IMR-90 (cell line): ENCODE results near the gene PRR19. TPM values are rescaled to one million over a fixed set of nuclear protein-coding genes. Genes with fewer than 3 reads are reported as not detected.

Experiments used
- ATAC-seq: fragments of 200-7000 bp; cut with Tn5 transposase; 2 replicates; pipeline ENCODE4 v1.9.1; 2020; ENCODE audit warnings: low read depth, mild to moderate bottlenecking, moderate library complexity
- BruUV-seq: library from RNA; stranded (reverse); fragments of 400-500 nt; replicated peaks from 2 replicates; lab custom pipeline; 2021; lab: Mats Ljungman, UMichigan
- CTCF ChIA-PET: fragments of 300-600 bp; formaldehyde crosslinking; extraction: SDS; loops from one replicate; lab custom pipeline; 2021; ENCODE audit warnings: antibody characterized with exemption; lab: Yijun Ruan, JAX
- POLR2A ChIA-PET: fragments of 300-600 bp; sonication (Branson Sonifier 250); formaldehyde crosslinking; loops from one replicate; lab custom pipeline; 2022; ENCODE audit warnings: antibody characterized with exemption; ENCODE audit not compliant: unreplicated experiment; lab: Charles Lee
- DNase-seq: peaks from one replicate; pipeline ENCODE4 v3.0.0; 2013
- H2AFZ ChIP-seq: replicated peaks from 2 replicates; pipeline ENCODE3; 2013; ENCODE audit warnings: low read length, mild to moderate bottlenecking; ENCODE audit not compliant: poor library complexity
- H2AK5ac ChIP-seq: 2 replicates; pipeline ENCODE4 v1.6.1; 2013; ENCODE audit warnings: low read depth, low read length, inconsistent platforms
- H2AK9ac ChIP-seq: replicated peaks from 2 replicates; pipeline ENCODE3; 2013; ENCODE audit warnings: mild to moderate bottlenecking, low read depth, low read length, moderate library complexity; ENCODE audit not compliant: poor library complexity
- H2BK120ac ChIP-seq: 2 replicates; pipeline ENCODE4 v1.6.1; 2013; ENCODE audit warnings: low read depth, low read length, inconsistent platforms
- H2BK15ac ChIP-seq: 3 replicates; pipeline ENCODE4 v1.6.1; 2013; ENCODE audit warnings: low read depth, low read length, inconsistent platforms
- H2BK20ac ChIP-seq: 2 replicates; pipeline ENCODE4 v1.6.1; 2013; ENCODE audit warnings: low read depth, mild to moderate bottlenecking, inconsistent platforms, low read length, moderate library complexity
- H2BK5ac ChIP-seq: 2 replicates; pipeline ENCODE4 v1.6.1; 2013; ENCODE audit warnings: mild to moderate bottlenecking, low read depth, low read length, inconsistent platforms; ENCODE audit not compliant: poor library complexity, severe bottlenecking
- H3K14ac ChIP-seq: replicated peaks from 2 replicates; pipeline ENCODE4 v1.6.1; 2013; ENCODE audit warnings: low read depth, low read length, inconsistent platforms
- H3K18ac ChIP-seq: 2 replicates; pipeline ENCODE4 v1.6.1; 2013; ENCODE audit warnings: low read depth, low read length, control low read depth
- H3K23ac ChIP-seq: 2 replicates; pipeline ENCODE4 v1.6.1; 2013; ENCODE audit warnings: low read depth, low read length, inconsistent platforms
- H3K27ac ChIP-seq: 2 replicates; pipeline ENCODE4 v1.5.1; 2013; ENCODE audit warnings: mild to moderate bottlenecking, control low read depth, low read length; ENCODE audit not compliant: insufficient read depth
- H3K27me3 ChIP-seq: 2 replicates; pipeline ENCODE4 v1.6.1; 2013; ENCODE audit warnings: low read length; ENCODE audit not compliant: control insufficient read depth, insufficient read depth
- H3K36me3 ChIP-seq: 2 replicates; pipeline ENCODE4 v1.6.1; 2013; ENCODE audit warnings: low read length, mixed read lengths; ENCODE audit not compliant: control insufficient read depth, insufficient read depth
- H3K4ac ChIP-seq: 2 replicates; pipeline ENCODE4 v1.6.1; 2013; ENCODE audit warnings: low read depth, low read length, inconsistent platforms
- H3K4me1 ChIP-seq: 2 replicates; pipeline ENCODE4 v1.6.1; 2013; ENCODE audit warnings: low read length, mixed read lengths; ENCODE audit not compliant: control insufficient read depth, insufficient read depth
- H3K4me2 ChIP-seq: 2 replicates; pipeline ENCODE4 v1.6.1; 2013; ENCODE audit warnings: low read depth, mild to moderate bottlenecking, control low read depth, low read length, moderate library complexity
- H3K4me3 ChIP-seq: 2 replicates; pipeline ENCODE4 v1.5.1; 2013; ENCODE audit warnings: low read depth, mild to moderate bottlenecking, control low read depth, low read length, moderate library complexity; ENCODE audit not compliant: insufficient read depth
- H3K56ac ChIP-seq: 2 replicates; pipeline ENCODE4 v1.6.1; 2013; ENCODE audit warnings: low read length, inconsistent platforms; ENCODE audit not compliant: insufficient read depth; ENCODE audit errors: extremely low read depth
- H3K79me1 ChIP-seq, 2 experiments: 2 replicates each; pipeline ENCODE4 v1.6.1; 2013; ENCODE audit warnings: low read length in 2 of 2, inconsistent platforms in 1 of 2, low read depth in 1 of 2
- H3K9ac ChIP-seq: 2 replicates; pipeline ENCODE4 v1.6.1; 2013; ENCODE audit warnings: low read depth, low read length, control low read depth
- H3K9me1 ChIP-seq: 2 replicates; pipeline ENCODE4 v1.6.1; 2013; ENCODE audit warnings: low read length, inconsistent platforms; ENCODE audit not compliant: insufficient read depth
- H3K9me3 ChIP-seq: 2 replicates; pipeline ENCODE4 v1.6.1; 2013; ENCODE audit warnings: low read length; ENCODE audit not compliant: control insufficient read depth, insufficient read depth
- H4K20me1 ChIP-seq: 2 replicates; pipeline ENCODE4 v1.6.1; 2013; ENCODE audit warnings: low read length, inconsistent platforms; ENCODE audit not compliant: insufficient read depth
- H4K5ac ChIP-seq: 2 replicates; pipeline ENCODE4 v1.6.1; 2013; ENCODE audit warnings: mild to moderate bottlenecking, low read depth, low read length, control low read depth
- H4K8ac ChIP-seq, 2 experiments: 2 replicates each; pipeline ENCODE4 v1.6.1; 2013; ENCODE audit warnings: low read depth in 2 of 2, low read length in 2 of 2, control low read depth in 1 of 2, inconsistent platforms in 1 of 2
- H4K91ac ChIP-seq: 2 replicates; pipeline ENCODE4 v1.6.1; 2013; ENCODE audit warnings: low read depth, low read length, inconsistent platforms; ENCODE audit not compliant: insufficient read depth
- BHLHE40 ChIP-seq: fragments of 150-350 bp; IDR thresholded peaks from 2 replicates; pipeline ENCODE4 v1.6.1; 2016; ENCODE audit warnings: mild to moderate bottlenecking, low read depth, low read length
- CEBPB ChIP-seq: IDR thresholded peaks from 2 replicates; pipeline ENCODE4 v1.6.1; 2012; ENCODE audit warnings: low read depth, low read length, improper control_type of control experiment
- CHD1 ChIP-seq: IDR thresholded peaks from 2 replicates; pipeline ENCODE4 v1.6.1; 2012; ENCODE audit warnings: low read depth, low read length, improper control_type of control experiment
- FOS ChIP-seq: fragments of 150-350 bp; IDR thresholded peaks from 2 replicates; pipeline ENCODE4 v1.6.1; 2016; ENCODE audit warnings: low read depth, low read length
- MAFK ChIP-seq: IDR thresholded peaks from 2 replicates; pipeline ENCODE4 v1.6.1; 2012; ENCODE audit warnings: low read depth, low read length, improper control_type of control experiment
- MAZ ChIP-seq: IDR thresholded peaks from 2 replicates; pipeline ENCODE4 v1.6.1; 2012; ENCODE audit warnings: low read depth, mild to moderate bottlenecking, low read length, improper control_type of control experiment, moderate library complexity, borderline replicate concordance
- MXI1 ChIP-seq: IDR thresholded peaks from 2 replicates; pipeline ENCODE4 v1.6.1; 2012; ENCODE audit warnings: low read depth, mild to moderate bottlenecking, low read length, moderate library complexity, borderline replicate concordance
- POLR2A ChIP-seq: IDR thresholded peaks from 2 replicates; pipeline ENCODE4 v1.6.1; 2012; ENCODE audit warnings: mild to moderate bottlenecking, low read depth, low read length
- RAD21 ChIP-seq: IDR thresholded peaks from 2 replicates; pipeline ENCODE4 v1.6.1; 2012; ENCODE audit warnings: low read length, improper control_type of control experiment
- SMC3 ChIP-seq: fragments of 150-350 bp; IDR thresholded peaks from 2 replicates; pipeline ENCODE4 v1.6.1; 2016; ENCODE audit warnings: low read depth, mild to moderate bottlenecking, antibody characterized with exemption, low read length, moderate library complexity
- WGBS, 2 experiments: methylation state at CpG; one replicate each; pipeline versions ENCODE4 v1.1.5 to v1.1.7; 2013; ENCODE audit warnings: missing lambda C conversion rate in 2 of 2; ENCODE audit not compliant: insufficient read length in 1 of 2; ENCODE audit errors: extremely low coverage in 2 of 2; 5-methylcytosine and 5-hydroxymethylcytosine counted together
- dilution Hi-C: fragments of 300-500 bp; cut with HindIII; formaldehyde crosslinking; loops from one replicate; pipeline ENCODE4 v1.14.3; 2018; ENCODE audit warnings: low sequenced_read_pairs; ENCODE audit not compliant: unreplicated experiment
- in situ Hi-C: fragments of 300-500 bp; cut with MboI; formaldehyde crosslinking; loops from 3 replicates; pipeline ENCODE4 v1.14.3; 2019; ENCODE audit warnings: low sequenced_read_pairs, inconsistent platforms, mixed read lengths
- intact Hi-C: fragments of 100-400 bp; cut with micrococcal nuclease; formaldehyde crosslinking; loops from 2 replicates; pipeline ENCODE4 v1.10.0; 2022
- polyA plus RNA-seq, 3 experiments: library from polyadenylated mRNA; depleted of rRNA; stranded (reverse); fragments of >200 nt; gene quantifications; 2 replicates each; pipeline ENCODE4 v1.2.3, GENCODE V29; 2012; ENCODE audit warnings: low replicate concordance in 1 of 3
- total RNA-seq: library from RNA; depleted of rRNA; stranded (reverse); fragments of >200 nt; gene quantifications from 2 replicates; pipeline ENCODE4 v1.2.3, GENCODE V29; 2012
- TF ChIP-seq, protein P1 (sequence below): fragments of 150-350 bp; IDR thresholded peaks from 2 replicates; pipeline ENCODE4 v1.6.1; 2016; ENCODE audit warnings: low read depth, mild to moderate bottlenecking, low read length, moderate library complexity, borderline replicate concordance
- TF ChIP-seq, protein P2 (sequence below): fragments of 150-350 bp; IDR thresholded peaks from 2 replicates; pipeline ENCODE4 v1.6.1; 2017; ENCODE audit warnings: mild to moderate bottlenecking, antibody characterized with exemption, low read length, low read depth
- TF ChIP-seq, protein P3 (sequence below): conservative IDR thresholded peaks from 2 replicates; pipeline ENCODE4 v1.5.1; 2012; ENCODE audit warnings: mild to moderate bottlenecking, low read depth, low read length, improper control_type of control experiment

The PRR19 gene
- total and polyA plus RNA-seq, 2 of the 4 experiments (the other 2 are of a cell fraction) = 0.36 to 1.6 TPM

DNA sequence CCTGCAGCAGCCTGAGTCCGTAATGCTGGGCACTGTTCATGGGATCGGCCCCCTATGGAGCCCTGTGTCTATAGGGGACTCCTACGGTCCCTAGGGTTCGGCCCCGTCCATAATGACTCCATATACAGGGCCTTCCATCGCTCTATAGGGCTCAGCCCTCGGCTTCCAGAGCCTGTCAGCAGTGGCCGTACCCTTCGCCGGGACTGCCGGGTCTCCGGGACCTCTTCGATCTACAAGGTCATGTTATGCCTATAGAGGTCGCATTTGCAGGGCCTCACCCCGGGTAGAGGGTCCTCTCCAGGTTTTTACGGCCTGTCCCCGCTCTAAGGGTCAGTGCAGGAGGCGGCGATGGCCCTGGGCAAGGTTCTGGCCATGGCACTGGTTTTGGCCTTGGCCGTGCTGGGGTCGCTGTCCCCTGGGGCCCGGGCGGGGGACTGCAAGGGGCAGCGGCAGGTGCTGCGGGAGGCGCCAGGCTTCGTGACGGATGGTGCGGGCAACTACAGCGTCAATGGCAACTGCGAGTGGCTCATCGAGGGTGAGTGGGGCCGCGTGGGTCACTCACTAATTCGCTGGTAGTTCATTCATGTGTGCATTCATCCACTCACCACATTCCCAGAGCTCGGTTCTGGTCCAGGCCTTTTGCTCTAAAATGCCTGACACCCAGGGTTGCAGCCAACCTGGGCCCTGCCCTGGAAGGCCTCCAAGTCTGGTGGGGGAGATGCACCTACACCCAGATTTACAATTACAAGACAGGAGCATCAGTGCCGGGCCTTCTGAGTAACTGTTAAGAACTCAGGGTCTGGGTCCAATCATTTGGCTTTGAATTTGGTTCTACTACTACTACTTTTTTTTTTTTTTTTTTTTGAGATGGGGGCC lies 24.2 kb downstream of the PRR19 start:
- intact Hi-C loops = loop anchor here (1.0 kb wide), 2 partner anchors 80 to 218 kb away; no protein-coding TSS in a partner anchor
- in situ Hi-C loops = loop anchor here (10.0 kb wide), 1 partner anchor 191 kb away; the partner anchor contains the start of gene POU2F2
- TF ChIP-seq RAD21 (no peak), SMC3 (no peak), MXI1 (no peak), FOS (no peak), POLR2A (no peak; the same call in 1 of the 2 replicates), CEBPB (no peak), BHLHE40 (no peak), MAFK (no peak), CHD1 (no peak), MAZ (no peak)
- TF ChIP-seq, protein P1, sequence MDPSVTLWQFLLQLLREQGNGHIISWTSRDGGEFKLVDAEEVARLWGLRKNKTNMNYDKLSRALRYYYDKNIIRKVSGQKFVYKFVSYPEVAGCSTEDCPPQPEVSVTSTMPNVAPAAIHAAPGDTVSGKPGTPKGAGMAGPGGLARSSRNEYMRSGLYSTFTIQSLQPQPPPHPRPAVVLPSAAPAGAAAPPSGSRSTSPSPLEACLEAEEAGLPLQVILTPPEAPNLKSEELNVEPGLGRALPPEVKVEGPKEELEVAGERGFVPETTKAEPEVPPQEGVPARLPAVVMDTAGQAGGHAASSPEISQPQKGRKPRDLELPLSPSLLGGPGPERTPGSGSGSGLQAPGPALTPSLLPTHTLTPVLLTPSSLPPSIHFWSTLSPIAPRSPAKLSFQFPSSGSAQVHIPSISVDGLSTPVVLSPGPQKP = no peak
- TF ChIP-seq, protein P2, sequence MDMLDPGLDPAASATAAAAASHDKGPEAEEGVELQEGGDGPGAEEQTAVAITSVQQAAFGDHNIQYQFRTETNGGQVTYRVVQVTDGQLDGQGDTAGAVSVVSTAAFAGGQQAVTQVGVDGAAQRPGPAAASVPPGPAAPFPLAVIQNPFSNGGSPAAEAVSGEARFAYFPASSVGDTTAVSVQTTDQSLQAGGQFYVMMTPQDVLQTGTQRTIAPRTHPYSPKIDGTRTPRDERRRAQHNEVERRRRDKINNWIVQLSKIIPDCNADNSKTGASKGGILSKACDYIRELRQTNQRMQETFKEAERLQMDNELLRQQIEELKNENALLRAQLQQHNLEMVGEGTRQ = no peak
- TF ChIP-seq, protein P3, sequence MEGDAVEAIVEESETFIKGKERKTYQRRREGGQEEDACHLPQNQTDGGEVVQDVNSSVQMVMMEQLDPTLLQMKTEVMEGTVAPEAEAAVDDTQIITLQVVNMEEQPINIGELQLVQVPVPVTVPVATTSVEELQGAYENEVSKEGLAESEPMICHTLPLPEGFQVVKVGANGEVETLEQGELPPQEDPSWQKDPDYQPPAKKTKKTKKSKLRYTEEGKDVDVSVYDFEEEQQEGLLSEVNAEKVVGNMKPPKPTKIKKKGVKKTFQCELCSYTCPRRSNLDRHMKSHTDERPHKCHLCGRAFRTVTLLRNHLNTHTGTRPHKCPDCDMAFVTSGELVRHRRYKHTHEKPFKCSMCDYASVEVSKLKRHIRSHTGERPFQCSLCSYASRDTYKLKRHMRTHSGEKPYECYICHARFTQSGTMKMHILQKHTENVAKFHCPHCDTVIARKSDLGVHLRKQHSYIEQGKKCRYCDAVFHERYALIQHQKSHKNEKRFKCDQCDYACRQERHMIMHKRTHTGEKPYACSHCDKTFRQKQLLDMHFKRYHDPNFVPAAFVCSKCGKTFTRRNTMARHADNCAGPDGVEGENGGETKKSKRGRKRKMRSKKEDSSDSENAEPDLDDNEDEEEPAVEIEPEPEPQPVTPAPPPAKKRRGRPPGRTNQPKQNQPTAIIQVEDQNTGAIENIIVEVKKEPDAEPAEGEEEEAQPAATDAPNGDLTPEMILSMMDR = no peak

More for the DNA sequence above, 24.2 kb downstream of the PRR19 start:
- Histone ChIP-seq H2BK15ac (no peak overlapping the region), H3K4me2 (peak overlapping the region; percentile 69), H4K91ac (no peak overlapping the region), H2BK120ac (no peak overlapping the region), H2AK5ac (0 out of 2 replicates have a peak overlapping the region, but pooled peaks have one; percentile 20), H3K18ac (no peak overlapping the region; the same call in 1 of the 2 replicates), H3K23ac (peak overlapping the region; percentile 12; the same call in 1 of the 2 replicates), H2BK20ac (no peak overlapping the region), H4K20me1 (peaks cover 14% of the 10 kb centered on the region; the same call in 1 of the 2 replicates), H3K14ac (peak overlapping the region; percentile 78), H2AFZ (peak overlapping the region; percentile 91), H3K4me1 (peaks cover 4% of the 10 kb centered on the region), H3K4me3 (peak overlapping the region; percentile 78), H4K5ac (no peak overlapping the region; the same call in 1 of the 2 replicates), H3K9me3 (no peaks in the 10 kb centered on the region), H3K9ac (peak overlapping the region; percentile 79), H3K56ac (peak overlapping the region; percentile 63), H3K27ac (peak overlapping the region; percentile 30), H3K79me1 (peaks cover 16 to 53% of the 10 kb centered on the region in 2 experiments), H3K36me3 (no peaks in the 10 kb centered on the region), H3K4ac (peak overlapping the region; percentile 62), H3K9me1 (peaks cover 2% of the 10 kb centered on the region; the same call in 1 of the 2 replicates), H2AK9ac (peak overlapping the region; percentile 35), H3K27me3 (peaks cover 26% of the 10 kb centered on the region), H4K8ac (peak overlapping the region in 1 of 2 experiments; percentile 71; a peak in 1 of 4 replicates), H2BK5ac (no peak overlapping the region)
- TSS peak; percentile 99 for BruUV-seq
- ChIA-PET POLR2A (no interaction called here), CTCF (no interaction called here)
- WGBS, 2 experiments = 0% methylated on average over 13 of the region's 37 CpGs; no CpG with 5 or more reads in 1 of the 2 experiments
- DNase-seq (no peak), ATAC-seq (peak; percentile 28)
- dilution Hi-C loops = no loop called here
